Left renal pelvis (tissue), 4 donors: ENCODE data around the gene RGMB. TPM values are rescaled to one million over a fixed set of nuclear protein-coding genes. Genes with fewer than 3 reads are reported as not detected.

Experiments
- DNase-seq, 4 donors: peaks; one replicate each; pipeline ENCODE4 v3.0.0-alpha.2; 2013; ENCODE audit warnings: low read depth in 4 of 4, low spot score in 3 of 4
- polyA plus RNA-seq, 4 donors: library from polyadenylated mRNA; unstranded; fragments of 120-200 nt; gene quantifications; one replicate each; pipeline ENCODE4 v1.2.1, GENCODE V29; 2013; ENCODE audit not compliant: insufficient read length in 4 of 4

Gene RGMB
- polyA plus RNA-seq, 4 donors, result 15.0 to 29.7 (median 17.7) TPM

DNA sequence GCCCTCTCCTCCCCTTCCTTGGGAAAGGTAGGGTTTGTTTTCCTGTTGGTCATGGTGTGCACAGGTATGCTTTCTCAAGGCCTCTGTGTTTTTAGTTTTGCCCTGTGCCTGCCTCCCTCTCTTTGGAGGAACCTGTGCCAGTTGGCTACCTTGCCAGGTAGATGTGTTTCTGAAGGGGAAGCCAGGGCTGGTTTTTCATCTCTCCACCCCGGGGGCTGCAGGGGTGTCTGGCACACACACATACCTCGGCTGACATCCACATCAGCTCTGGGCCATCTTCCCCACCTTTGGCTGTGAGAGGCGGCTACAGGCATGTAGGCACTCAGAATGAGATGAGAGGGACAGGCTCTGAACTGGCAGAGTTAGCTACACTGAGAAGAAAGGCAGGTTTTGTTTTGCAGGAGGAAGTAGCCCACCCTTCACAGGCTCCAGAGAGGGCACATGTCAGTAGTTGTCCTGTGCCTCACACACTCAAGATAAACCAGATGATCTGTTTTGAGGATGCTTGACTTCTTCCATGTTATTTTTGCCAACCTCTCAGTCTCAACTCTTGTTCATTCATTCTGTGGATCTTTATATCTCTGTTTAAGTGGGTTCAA is 9.7 kb downstream of the RGMB start:
- no peak for DNase-seq

DNA sequence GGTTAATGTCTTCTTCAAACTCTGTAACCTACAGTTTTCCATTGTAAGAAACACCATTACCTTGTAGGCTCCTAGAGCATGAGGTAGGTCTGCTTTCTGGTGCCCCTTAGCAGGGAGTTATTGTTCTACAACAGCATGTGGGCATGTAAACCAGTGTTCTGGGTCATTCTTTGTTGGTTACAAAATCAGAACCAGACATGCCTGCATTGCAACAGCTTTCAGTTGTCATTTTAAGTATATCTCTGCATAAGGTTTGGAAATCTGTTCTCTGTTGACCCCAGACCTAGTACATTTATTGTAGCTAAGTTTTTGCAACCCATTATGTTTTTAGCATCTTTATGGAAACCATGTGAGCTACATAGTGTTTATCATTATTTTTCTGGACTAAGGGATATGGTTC is 10.9 kb downstream of the RGMB start:
- DNase-seq, result no peak

DNA sequence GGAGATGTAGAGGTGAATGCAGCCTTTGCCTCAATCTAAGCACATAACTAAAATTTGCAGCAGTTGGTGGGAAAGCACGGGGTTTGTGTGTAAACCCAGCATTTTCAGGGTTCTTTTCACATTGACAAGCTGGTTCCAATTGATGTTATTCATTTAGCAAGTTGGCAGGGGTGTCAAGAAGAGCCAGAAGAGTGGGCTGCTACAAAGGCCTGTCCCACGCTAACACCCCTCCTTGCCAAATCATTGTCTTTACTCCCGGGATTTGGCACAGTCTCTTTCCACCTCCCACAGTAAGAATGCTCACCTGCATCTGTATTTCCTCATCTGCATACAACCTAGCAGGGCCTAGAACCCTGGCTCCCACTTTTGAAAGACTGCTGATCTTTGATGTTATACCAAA is 11.8 kb downstream of the RGMB start:
- DNase-seq, result no peak

DNA sequence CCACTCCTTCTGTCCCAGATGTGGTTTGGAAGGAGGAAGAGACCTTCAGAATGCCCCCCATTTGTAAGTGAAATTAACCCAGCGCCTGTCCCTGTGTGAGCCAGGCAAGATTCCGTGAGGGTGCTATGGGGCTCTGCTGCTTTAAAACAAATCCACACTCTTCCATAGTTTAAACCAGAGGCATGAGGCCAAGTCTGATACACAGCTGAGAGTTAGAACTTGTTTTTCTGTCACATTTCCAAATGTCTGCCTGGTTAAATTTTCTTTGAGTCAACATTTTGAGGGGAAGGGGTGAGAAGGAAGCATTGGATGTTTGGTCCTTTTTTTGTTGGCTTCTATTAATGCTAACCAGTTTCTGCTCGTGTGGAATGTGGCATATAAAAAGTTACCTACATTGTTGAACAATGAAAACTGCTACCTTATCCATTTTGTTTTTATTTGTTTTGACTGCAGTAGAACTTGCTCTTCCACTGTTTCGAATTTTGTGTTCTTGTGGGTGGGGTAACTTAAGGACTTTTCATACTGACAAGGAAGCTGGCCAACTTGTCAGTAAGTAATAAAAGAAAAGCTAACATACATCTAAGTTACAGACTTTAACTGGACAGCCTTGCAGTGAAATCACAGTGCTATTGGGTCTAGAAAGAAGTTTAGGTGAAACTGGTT is 12.9 kb downstream of the RGMB start:
- no peak for DNase-seq

DNA sequence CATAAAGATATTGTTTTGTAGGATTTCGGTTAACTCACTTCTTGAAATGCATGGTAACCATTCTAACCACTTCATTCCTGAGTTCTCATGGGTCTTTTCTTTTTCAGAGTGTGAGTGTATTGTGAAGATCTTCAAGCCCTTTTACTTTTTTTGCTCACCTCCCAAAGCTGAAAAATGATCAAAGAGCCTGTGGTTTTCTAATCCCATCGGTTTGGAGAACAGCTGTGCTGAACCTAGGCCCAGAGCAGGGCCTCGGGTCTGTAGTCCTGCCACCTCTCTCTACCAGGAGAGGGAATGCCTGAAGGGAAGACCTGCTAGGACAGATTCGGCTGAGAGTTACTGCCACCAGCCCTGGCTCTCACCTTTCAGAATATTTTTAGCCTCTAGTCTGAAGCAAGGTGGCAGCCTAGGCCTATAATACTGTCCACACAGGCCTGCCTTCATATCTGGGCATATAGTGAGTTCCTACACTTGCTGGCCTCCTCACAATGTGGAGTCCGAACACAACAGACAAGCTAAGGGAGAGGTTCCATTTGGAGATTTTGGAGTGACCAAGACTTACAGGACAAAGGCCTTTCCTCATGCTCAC is 13.8 kb downstream of the RGMB start:
- DNase-seq, result no peak

DNA sequence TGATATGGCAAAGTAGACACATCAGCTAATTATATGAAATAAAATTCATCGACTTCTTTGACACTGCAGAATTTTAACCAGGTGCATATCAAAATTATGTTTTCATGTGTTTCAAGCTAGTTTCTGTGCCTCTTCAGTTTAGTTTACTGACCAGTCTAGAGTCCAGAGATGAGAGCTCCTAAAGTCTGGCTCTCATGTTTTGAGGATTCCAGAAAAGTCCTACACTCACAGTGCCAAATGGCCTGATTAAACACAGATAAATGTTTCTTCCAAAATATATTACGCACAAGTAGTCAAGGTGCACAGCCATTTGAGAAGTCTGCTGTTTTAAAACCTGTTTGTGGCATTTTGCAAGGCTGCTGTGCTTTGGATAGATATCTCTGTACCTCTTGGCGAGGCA is 15.6 kb downstream of the RGMB start:
- DNase-seq, result no peak

DNA sequence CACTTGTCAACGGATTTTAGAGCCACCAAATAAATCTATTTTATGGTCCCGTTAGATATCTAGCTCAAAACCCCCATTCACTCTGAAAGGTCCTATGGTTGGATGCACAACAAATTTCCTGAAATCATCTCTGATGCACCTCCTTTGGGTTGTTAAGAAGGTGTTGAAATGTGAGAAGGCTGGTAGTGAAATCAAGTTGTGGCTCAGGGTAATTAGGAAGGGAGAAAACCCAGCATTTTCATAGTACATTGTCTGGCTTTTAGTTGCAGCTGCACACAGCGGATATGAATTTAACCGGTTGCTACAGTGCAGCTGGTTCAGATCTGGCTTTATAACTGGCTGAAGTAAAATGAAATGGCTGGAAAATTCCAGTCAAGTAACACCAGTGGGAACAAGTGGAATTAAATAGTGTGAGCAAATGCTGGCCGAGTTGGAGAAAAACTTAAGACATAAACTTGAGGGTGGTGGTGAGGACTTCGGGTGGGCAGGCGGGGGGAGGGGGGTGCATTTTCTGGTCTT is 17.6 kb downstream of the RGMB start:
- DNase-seq, result no peak

DNA sequence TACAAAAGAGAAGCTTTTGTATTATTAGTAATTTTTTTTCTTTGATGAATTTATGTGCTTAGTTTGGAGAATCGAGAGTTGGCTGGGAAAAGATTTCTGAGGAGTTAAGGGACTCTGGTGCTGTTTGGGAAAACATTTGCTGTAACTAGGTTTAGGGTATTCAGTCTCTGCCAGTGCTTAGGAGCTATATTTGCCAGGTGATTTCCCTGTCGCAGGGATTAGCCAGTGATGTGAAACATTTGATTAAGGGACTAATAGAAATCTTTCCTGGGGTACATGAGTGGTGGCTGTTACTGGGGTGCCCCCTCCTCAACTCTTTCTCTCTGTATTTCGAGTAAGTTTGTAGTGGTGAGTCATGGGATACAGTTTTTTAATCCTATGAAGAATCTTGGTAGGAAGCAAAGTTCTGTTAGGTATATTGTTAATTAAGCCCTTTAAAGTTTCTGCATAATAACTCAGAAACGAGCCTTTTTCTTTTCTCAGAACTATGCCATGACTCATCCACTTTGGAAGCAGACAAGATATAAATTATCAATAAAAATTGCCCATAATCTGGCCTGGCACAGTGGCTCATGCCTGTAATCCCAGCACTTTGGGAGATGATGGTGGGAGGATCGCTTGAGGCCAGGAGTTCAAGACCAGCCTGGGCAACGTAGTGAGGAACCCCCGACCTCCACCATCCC is 18.6 kb downstream of the RGMB start:
- no peak for DNase-seq

DNA sequence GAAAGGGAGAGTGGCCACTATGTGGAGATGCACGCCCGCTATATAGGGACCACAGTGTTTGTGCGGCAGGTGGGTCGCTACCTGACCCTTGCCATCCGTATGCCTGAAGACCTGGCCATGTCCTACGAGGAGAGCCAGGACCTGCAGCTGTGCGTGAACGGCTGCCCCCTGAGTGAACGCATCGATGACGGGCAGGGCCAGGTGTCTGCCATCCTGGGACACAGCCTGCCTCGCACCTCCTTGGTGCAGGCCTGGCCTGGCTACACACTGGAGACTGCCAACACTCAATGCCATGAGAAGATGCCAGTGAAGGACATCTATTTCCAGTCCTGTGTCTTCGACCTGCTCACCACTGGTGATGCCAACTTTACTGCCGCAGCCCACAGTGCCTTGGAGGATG is 19.8 kb downstream of the RGMB start:
- DNase-seq, result no peak

DNA sequence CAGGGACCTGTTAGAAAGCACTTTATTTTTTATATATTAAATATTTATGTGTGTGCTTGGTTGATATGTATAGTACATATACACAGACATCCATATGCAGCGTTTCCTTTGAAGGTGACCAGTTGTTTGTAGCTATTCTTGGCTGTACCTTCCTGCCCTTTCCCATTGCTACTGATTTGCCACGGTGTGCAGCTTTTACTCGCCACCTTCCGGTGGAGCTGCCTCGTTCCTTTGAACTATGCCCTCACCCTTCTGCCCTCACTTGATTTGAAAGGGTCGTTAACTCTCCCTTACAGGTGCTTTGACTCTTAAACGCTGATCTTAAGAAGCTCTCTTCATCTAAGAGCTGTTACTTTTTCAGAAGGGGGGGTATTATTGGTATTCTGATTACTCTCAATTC is 20.5 kb downstream of the RGMB start:
- DNase-seq, result no peak

DNA sequence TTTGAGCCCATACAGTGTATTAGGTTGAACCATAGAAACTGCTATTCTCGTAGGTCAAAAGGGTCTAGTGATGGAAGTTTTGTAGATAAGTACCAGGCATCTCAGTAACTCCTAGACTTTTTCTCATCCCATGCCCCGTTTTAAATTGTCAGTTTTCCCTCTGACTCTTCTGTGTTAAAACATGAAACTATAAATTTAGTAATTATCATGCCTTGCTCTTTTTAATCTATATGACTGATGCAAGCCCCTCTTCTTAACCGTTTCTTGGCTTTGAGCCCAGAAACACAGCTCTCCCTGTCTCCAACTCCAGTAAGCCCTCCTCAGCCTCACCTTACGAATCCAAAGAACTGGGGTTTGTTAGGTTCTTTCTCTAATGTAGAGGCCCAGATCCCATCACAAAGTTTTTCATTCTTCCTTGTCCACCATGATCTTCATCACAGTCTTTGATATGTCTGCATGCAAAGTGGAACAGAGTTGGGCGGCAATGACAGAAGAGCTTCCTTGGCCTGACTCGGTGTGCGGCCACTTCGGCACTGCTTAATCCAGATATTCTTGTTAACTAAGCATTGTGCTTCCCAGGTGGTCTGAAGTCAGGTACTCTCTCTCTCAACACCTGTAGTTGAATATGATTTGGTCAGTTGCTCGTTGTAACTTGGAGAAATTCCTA is 21.1 kb downstream of the RGMB start:
- no peak for DNase-seq

DNA sequence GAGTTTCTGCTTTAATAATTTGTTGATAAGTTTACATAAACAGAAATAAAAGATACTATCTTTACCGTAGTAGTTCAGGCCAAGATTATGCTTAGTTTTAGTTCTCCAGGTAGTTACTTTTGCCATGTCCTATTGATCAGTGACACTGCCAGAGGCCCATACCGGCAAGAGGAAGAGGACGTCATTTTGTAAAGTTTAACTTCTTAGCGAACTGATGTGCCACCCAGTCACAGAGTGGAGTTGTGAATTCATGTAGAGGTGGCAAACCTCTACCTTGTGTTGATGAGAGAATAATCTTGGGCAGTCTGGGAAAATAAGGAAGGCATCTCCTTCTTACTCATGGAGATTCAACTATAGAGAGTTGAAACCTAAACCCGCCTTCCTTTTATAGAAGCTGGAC is 21.8 kb downstream of the RGMB start:
- no peak for DNase-seq

DNA sequence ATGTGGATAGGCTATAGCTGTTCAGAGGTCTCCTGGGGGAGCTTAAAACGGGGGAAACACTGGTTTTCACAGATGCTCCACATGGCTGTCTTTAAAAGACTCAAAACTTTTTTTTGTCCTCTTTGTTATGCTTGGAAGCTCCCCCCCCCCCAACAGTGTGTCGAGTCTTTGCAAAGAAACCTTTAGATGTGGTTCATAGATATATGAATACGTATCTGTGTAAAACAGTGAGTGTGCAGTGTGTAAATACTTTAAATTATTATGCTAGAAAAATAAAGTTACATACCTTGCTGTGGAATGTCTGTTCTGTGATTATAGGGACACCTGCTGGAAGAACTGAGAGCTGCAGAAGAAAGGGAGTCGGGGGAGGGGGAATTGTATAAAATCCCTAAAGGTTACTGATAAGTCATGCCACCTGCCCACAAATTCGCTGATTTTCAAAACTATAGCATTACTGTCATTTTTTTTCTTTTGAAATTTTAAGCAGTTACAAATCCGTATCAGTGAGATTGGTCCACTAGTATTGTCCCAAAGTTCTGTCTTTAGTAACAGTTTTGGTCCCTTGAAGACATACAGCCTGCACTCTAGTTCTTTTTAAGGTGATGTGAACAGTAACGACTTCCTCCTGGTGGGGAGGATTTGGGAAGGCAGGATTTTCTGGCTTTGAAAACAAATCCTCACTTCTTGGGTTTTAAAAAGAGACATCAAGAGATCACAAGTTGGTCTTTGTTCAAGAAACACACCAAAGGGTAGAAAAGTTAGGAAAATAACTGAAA is 22.9 kb downstream of the RGMB start:
- DNase-seq, result no peak

DNA sequence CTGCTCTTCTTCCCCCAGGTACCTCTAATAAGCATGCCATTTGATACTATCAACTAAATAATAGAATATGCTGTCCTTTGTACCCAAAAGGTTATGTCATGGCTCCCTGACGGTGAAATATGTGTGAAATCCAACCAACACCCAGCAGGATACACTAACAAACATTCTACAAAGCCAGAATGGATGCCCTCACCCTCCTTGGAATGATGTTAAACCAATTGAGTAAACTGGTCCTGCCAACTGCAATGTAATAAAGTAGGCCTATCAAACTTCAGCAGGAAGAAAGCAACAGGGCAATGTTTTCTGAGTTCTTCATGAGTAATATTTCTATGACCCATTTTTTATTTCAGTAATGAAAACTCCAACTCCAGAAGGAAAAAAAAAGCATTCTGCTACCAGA is 24.9 kb downstream of the RGMB start:
- no peak for DNase-seq

DNA sequence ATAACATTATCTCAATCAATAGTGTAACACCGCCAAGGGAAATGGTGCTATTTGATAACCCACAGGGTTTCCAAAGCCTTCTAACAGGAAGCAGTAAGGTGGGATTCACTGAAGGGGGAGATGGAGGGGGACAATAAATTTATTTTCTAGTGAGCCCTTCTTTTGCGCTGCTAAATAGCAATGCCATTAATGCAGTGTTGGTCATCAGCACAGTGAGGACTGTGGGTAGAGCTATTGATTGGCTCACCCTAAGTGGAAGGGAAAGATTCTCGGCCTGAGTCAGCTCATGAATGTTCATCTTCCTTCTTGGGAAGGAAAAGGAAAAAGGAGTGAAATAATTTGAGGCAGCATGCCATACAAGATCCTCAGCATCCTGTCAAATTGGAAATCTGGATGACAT is 25.4 kb downstream of the RGMB start:
- no peak for DNase-seq

DNA sequence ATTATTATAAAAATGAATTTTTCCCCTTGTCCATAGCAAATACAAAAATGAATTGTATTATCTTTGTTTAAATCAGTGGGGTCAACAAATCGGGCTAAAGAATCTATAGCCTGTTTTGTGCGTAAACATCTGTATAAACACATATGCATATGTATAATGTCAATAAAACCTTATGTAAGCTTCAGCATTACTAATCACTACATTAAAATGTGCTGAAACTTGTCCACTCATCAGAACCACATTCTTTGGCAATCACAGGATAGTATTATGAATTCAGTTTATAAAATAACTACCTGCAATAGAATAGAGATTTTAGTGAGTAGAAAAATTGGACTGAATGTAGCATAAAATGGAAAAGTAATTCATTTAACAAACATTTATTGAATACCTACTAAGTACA is 30.6 kb downstream of the RGMB start:
- DNase-seq, result no peak

DNA sequence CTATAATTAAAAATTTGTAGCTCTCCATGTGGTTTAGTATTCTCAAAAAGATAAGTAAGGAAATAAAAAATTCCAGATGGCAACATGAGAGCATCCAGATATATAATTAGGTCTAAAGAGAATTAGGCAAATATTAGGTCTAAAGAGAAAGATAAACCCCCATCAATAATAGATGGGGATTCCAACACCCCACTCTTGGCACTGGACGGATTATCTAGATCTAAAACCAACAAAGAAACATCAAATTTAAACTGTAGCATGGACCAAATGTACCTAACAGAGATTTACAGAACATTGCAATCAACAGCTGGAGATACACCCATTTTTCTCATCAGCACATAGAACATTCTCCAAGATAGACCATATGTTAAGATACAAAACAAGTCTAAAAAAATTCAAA is 31.6 kb downstream of the RGMB start:
- DNase-seq, result no peak

DNA sequence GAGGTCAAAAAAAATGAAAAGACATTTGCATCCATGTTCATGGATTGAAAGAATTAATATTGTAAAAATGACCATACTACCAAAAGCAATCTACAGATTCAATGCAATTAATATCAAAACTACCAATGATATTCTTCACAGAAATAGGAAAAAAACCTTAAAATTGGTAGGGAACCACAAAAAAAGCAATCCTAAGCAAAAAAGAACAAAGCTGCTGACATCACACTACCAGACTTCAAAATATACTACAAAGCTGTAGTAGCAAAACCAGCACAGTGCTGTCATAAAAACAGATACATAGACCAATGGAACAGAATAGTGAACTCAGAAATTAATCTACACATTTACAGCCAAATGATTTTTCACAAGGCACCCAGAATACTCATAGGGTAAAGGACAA is 34.3 kb downstream of the RGMB start:
- DNase-seq, result no peak

DNA sequence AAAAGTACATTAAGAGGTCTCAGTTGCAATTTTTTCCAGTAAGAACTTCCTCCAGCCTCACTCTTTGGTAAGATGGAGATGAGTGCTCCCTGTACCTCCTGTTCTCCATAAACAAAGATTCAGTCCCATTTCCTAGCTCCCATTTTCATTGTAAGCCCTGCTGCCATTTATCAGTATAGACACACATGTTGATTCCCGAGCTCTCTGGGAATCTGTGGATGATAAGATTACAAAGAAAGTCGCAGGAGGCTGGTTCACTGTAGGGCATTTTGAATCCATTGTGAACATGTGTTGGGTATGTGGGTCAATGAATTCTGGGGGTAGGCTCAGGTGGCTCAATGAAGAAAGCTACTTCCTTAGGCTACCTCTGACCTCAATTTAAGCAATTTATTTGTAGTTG is 36.7 kb downstream of the RGMB start:
- no peak for DNase-seq

DNA sequence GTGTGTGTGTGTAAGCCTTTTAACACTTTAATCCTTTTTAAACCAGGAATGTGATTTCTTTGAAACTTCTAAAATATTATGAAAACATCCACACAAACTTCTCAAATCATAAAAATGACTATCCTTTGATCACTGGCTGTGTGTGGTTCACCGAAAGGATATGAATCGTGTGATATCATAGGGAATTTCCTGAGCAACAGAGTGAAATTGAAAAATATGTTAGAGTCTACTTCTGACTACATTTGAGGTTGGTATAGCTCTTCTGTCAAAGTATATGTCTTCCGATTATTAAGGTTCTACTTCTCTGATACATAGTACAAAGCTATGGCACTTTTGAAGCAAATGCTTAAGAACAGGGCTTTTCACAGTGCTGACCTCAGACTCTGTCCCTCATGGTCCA is 40.3 kb downstream of the RGMB start:
- no peak for DNase-seq
